Panc1 (cell line): ENCODE measurements around the gene PARP12.

Source experiments
- POLR2AphosphoS5 ChIP-seq: IDR thresholded peaks from 2 replicates; pipeline ENCODE4 v1.6.1; 2012; ENCODE audit warnings: mild to moderate bottlenecking, low read depth, low read length, moderate library complexity
- SIN3A ChIP-seq: IDR thresholded peaks from 2 replicates; pipeline ENCODE4 v1.6.1; 2012; ENCODE audit warnings: low read depth, mild to moderate bottlenecking, low read length, moderate library complexity, borderline replicate concordance; ENCODE audit not compliant: insufficient read depth
- TF ChIP-seq, protein P1 (sequence below): fragments of 450-650 bp; IDR thresholded peaks from 2 replicates; pipeline ENCODE4 v1.5.1; 2017; ENCODE audit warnings: mild to moderate bottlenecking
- TF ChIP-seq, protein P2 (sequence below), 2 experiments: IDR thresholded peaks; 2 replicates each; pipeline ENCODE4 v1.6.1; 2011 to 2012; ENCODE audit warnings: low read depth in 2 of 2, control low read depth in 1 of 2, low read length in 1 of 2, mild to moderate bottlenecking in 1 of 2, moderate library complexity in 1 of 2; ENCODE audit not compliant: insufficient read depth in 1 of 2

DNA sequence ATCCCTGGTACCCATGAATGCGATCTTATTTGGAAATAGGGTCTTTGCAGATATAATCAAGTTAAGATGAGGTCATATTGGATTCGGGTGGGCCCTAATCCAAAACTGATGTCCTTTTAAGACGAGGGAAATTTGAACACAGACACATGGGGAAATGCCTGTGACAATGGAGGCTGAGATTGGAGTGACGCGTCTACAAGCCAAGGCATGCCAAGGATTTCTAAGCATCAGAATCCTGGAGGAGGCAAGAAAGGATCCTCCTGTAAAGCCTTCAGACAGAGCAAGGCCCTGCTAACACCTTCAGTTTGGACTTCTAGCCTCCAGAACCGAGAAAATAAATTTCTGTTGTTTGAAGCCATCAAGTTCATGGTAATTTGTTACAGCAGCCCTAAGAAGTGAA lies 18.5 kb downstream of the PARP12 start:
- TF ChIP-seq, protein P1, sequence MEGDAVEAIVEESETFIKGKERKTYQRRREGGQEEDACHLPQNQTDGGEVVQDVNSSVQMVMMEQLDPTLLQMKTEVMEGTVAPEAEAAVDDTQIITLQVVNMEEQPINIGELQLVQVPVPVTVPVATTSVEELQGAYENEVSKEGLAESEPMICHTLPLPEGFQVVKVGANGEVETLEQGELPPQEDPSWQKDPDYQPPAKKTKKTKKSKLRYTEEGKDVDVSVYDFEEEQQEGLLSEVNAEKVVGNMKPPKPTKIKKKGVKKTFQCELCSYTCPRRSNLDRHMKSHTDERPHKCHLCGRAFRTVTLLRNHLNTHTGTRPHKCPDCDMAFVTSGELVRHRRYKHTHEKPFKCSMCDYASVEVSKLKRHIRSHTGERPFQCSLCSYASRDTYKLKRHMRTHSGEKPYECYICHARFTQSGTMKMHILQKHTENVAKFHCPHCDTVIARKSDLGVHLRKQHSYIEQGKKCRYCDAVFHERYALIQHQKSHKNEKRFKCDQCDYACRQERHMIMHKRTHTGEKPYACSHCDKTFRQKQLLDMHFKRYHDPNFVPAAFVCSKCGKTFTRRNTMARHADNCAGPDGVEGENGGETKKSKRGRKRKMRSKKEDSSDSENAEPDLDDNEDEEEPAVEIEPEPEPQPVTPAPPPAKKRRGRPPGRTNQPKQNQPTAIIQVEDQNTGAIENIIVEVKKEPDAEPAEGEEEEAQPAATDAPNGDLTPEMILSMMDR, result no peak
- no peak for TF ChIP-seq POLR2AphosphoS5
- TF ChIP-seq SIN3A, result no peak
- TF ChIP-seq, protein P2, sequence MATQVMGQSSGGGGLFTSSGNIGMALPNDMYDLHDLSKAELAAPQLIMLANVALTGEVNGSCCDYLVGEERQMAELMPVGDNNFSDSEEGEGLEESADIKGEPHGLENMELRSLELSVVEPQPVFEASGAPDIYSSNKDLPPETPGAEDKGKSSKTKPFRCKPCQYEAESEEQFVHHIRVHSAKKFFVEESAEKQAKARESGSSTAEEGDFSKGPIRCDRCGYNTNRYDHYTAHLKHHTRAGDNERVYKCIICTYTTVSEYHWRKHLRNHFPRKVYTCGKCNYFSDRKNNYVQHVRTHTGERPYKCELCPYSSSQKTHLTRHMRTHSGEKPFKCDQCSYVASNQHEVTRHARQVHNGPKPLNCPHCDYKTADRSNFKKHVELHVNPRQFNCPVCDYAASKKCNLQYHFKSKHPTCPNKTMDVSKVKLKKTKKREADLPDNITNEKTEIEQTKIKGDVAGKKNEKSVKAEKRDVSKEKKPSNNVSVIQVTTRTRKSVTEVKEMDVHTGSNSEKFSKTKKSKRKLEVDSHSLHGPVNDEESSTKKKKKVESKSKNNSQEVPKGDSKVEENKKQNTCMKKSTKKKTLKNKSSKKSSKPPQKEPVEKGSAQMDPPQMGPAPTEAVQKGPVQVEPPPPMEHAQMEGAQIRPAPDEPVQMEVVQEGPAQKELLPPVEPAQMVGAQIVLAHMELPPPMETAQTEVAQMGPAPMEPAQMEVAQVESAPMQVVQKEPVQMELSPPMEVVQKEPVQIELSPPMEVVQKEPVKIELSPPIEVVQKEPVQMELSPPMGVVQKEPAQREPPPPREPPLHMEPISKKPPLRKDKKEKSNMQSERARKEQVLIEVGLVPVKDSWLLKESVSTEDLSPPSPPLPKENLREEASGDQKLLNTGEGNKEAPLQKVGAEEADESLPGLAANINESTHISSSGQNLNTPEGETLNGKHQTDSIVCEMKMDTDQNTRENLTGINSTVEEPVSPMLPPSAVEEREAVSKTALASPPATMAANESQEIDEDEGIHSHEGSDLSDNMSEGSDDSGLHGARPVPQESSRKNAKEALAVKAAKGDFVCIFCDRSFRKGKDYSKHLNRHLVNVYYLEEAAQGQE (IDR thresholded peaks at IDR 0.05; ENCODE audit: insufficient read depth in 1 of 2, low read depth in 2 of 2, low read length in 1 of 2), result no peak
